GM12865 (cell line): Measurements from ENCODE around the gene LCN12.

Experiments
- DNase-seq: peaks from one replicate; pipeline ENCODE4 v3.0.0; 2010; ENCODE audit warnings: low read depth
- H3K4me3 ChIP-seq: 2 replicates; pipeline ENCODE4 v1.5.1; 2011; ENCODE audit warnings: mild to moderate bottlenecking, low read depth, low read length, control low read depth
- CTCF ChIP-seq: IDR thresholded peaks from 2 replicates; pipeline ENCODE4 v1.5.1; 2011; ENCODE audit warnings: low read length, control low read depth, low read depth, inconsistent platforms; ENCODE audit not compliant: insufficient read depth; ENCODE audit errors: missing control alignments

Gene LCN12

GRCh38 chr9:136945333-136946227 lies 6.5 kb upstream of the LCN12 start:
- TF ChIP-seq CTCF = no peak
- no peak for DNase-seq
- H3K4me3 ChIP-seq = no peak overlapping the region

GRCh38 chr9:136946228-136947027 lies 5.6 kb upstream of the LCN12 start:
- TF ChIP-seq CTCF = no peak
- no peak for DNase-seq
- no peak overlapping the region for H3K4me3 ChIP-seq

GRCh38 chr9:136947028-136947891 lies 4.8 kb upstream of the LCN12 start:
- H3K4me3 ChIP-seq = no peak overlapping the region
- TF ChIP-seq CTCF = no peak
- no peak for DNase-seq

GRCh38 chr9:136947955-136948510 lies 4.0 kb upstream of the LCN12 start:
- no peak overlapping the region for H3K4me3 ChIP-seq
- DNase-seq = peak; percentile 52

GRCh38 chr9:136949239-136949816 lies 2.7 kb upstream of the LCN12 start:
- DNase-seq = no peak
- H3K4me3 ChIP-seq = peak overlapping the region; percentile 81
- TF ChIP-seq CTCF = no peak

More at GRCh38 chr9:136947955-136948510, 4.0 kb upstream of the LCN12 start:
- TF ChIP-seq CTCF = peak; percentile 57
